Measurements from ENCODE around the gene CNTNAP2. TPM values are rescaled to one million over a fixed set of nuclear protein-coding genes. Genes with fewer than 3 reads are reported as not detected.
"Not testable (repeated sequence)": the region's sequence is repeated elsewhere in the genome, so short reads cannot be mapped to it uniquely, and the experiment has no call there.

Gene CNTNAP2
- total and polyA plus RNA-seq, 2 donors (not counting 1 experiment from before 2014, with no cell fraction given), result not detected

DNA sequence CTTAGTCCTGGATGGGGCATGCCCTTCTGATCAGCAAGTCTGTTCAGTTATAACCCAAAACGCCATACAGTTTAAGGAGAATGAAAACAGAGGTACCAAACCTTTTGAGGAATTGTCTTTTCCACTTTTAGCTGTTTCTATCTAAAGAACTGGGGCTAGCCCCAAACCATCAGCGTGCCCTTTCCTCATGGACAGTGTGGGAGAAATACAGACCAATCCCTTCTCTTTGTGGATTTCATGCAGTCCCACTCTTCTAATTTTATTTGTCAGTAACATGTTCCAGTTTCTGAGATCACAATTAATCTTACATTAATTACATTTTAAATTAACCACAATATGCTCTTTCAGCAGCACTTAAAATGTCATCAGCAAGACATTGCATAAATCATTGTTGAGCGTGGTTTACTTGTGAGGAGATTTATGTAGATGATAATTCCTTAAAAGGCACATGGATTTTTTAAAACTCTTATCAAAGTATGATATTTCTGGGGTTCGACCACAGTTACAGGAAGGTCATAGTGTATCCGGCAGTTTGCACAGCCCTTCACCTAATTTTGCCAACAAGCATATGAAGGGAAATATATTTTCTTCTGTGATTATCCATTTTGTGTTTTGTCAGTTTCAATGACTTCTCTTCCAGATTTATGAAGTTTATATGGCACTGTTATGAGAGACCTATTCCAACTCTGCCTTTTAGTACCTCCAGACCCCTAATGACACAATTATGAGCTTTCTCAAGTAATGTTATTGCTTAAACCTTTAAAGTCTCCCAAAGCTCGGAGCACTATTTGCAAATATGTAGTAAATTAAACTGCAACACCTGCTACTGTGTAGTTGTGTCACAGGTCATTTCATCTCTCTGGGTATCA is 1605.6 kb downstream of the CNTNAP2 start:
- H3K36me3 ChIP-seq (ENCODE audit: control insufficient read depth, insufficient read depth, low read length), result no peaks in the 10 kb centered on the region
- no peak for DNase-seq (ENCODE audit: low read depth in 2 of 2)
- no peak overlapping the region for H2AFZ ChIP-seq (ENCODE audit: low read length)
- no peak overlapping the region for H3K4me2 ChIP-seq (ENCODE audit: extremely low read depth, insufficient read depth, low read length)
- H3K4me1 ChIP-seq (ENCODE audit: control insufficient read depth, extremely low read depth, insufficient read depth, low read length), result no peaks in the 10 kb centered on the region
- H3K9ac ChIP-seq (ENCODE audit: insufficient read depth, low read length), result no peak overlapping the region
- no peaks in the 10 kb centered on the region for H3K79me2 ChIP-seq (ENCODE audit: control insufficient read depth, insufficient read depth, low read length)
- no peaks in the 10 kb centered on the region for H3K9me3 ChIP-seq (ENCODE audit: control insufficient read depth, insufficient read depth, low read depth, low read length)
- H3K27ac ChIP-seq (ENCODE audit: insufficient read depth, low read length), result no peak overlapping the region
- no peaks in the 10 kb centered on the region for H3K27me3 ChIP-seq (ENCODE audit: control insufficient read depth, insufficient read depth, low read length)
- no peak for TF ChIP-seq EZH2 (IDR thresholded peaks at IDR 0.05; ENCODE audit: low read length, missing control alignments)
- TF ChIP-seq, protein P1, sequence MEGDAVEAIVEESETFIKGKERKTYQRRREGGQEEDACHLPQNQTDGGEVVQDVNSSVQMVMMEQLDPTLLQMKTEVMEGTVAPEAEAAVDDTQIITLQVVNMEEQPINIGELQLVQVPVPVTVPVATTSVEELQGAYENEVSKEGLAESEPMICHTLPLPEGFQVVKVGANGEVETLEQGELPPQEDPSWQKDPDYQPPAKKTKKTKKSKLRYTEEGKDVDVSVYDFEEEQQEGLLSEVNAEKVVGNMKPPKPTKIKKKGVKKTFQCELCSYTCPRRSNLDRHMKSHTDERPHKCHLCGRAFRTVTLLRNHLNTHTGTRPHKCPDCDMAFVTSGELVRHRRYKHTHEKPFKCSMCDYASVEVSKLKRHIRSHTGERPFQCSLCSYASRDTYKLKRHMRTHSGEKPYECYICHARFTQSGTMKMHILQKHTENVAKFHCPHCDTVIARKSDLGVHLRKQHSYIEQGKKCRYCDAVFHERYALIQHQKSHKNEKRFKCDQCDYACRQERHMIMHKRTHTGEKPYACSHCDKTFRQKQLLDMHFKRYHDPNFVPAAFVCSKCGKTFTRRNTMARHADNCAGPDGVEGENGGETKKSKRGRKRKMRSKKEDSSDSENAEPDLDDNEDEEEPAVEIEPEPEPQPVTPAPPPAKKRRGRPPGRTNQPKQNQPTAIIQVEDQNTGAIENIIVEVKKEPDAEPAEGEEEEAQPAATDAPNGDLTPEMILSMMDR (conservative IDR thresholded peaks at IDR 0.05 in 1 of 2, IDR thresholded peaks at IDR 0.05 in 1 of 2; ENCODE audit: low read depth in 1 of 2, low read length in 2 of 2), result no peak
- no peak overlapping the region for H3K4me3 ChIP-seq (replicated peaks in 1 of 4; ENCODE audit: control extremely low read depth in 1 of 4, insufficient read depth in 1 of 4, low read depth in 3 of 4, low read length in 4 of 4)
- H4K20me1 ChIP-seq (ENCODE audit: control insufficient read depth, extremely low read depth, insufficient read depth, low read length), result no peaks in the 10 kb centered on the region

DNA sequence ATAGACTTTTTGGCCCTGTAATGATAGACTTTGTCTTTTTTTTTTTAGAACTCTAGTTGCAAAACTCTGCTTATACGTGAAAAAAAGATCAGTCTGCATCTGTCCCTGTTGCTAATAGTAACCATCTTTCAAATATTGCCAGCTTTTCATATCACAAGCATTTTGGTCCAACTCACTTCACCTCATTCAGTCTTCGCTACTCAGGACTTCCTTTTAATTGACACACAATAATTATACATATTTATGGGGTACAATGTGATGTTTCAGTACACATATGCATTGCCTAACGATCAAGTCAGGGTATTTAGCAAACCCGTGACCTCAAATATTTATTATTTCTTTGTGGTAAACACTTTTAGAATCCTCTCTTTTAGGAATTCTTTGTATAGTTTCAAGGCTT is 1606.9 kb downstream of the CNTNAP2 start:
- H3K79me2 ChIP-seq (ENCODE audit: control insufficient read depth, insufficient read depth, low read length), result no peaks in the 10 kb centered on the region
- no peaks in the 10 kb centered on the region for H3K36me3 ChIP-seq (ENCODE audit: control insufficient read depth, insufficient read depth, low read length)
- H3K9me3 ChIP-seq (ENCODE audit: control insufficient read depth, insufficient read depth, low read depth, low read length), result no peaks in the 10 kb centered on the region
- H3K27ac ChIP-seq (ENCODE audit: insufficient read depth, low read length), result no peak overlapping the region
- H2AFZ ChIP-seq (ENCODE audit: low read length), result no peak overlapping the region
- no peak overlapping the region for H3K9ac ChIP-seq (ENCODE audit: insufficient read depth, low read length)
- no peaks in the 10 kb centered on the region for H3K4me1 ChIP-seq (ENCODE audit: control insufficient read depth, extremely low read depth, insufficient read depth, low read length)
- H4K20me1 ChIP-seq (ENCODE audit: control insufficient read depth, extremely low read depth, insufficient read depth, low read length), result no peaks in the 10 kb centered on the region
- no peak for TF ChIP-seq EZH2 (IDR thresholded peaks at IDR 0.05; ENCODE audit: low read length, missing control alignments)
- H3K27me3 ChIP-seq (ENCODE audit: control insufficient read depth, insufficient read depth, low read length), result no peaks in the 10 kb centered on the region
- no peak overlapping the region for H3K4me3 ChIP-seq (replicated peaks in 1 of 4; ENCODE audit: control extremely low read depth in 1 of 4, insufficient read depth in 1 of 4, low read depth in 3 of 4, low read length in 4 of 4)
- DNase-seq (ENCODE audit: low read depth in 2 of 2), result no peak
- no peak overlapping the region for H3K4me2 ChIP-seq (ENCODE audit: extremely low read depth, insufficient read depth, low read length)

DNA sequence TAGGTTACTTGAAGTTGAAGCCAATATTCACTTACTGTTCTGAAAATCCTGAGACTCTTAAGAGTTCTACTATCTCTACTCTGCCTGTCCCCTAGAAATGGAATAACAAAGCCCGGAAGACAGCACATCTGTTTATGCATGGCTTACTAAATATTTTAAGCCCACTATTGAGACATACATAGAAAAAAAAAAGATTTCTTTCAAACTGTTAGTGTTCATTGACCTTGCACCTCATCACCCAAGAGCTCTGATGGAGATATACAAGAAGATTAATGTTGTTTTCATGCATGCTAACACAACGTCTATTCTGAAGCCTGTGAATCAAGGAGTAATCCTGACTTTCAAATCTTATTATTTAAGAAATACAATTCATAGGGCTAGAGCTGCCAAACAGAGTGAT is 1614.7 kb downstream of the CNTNAP2 start:
- Histone ChIP-seq H3K4me1 (ENCODE audit: control insufficient read depth, extremely low read depth, insufficient read depth, low read length) (no peaks in the 10 kb centered on the region), H3K4me2 (ENCODE audit: extremely low read depth, insufficient read depth, low read length) (no peak overlapping the region), H3K27ac (ENCODE audit: insufficient read depth, low read length) (no peak overlapping the region), H2AFZ (ENCODE audit: low read length) (no peak overlapping the region), H3K9me3 (ENCODE audit: control insufficient read depth, insufficient read depth, low read depth, low read length) (no peaks in the 10 kb centered on the region), H3K9ac (ENCODE audit: insufficient read depth, low read length) (no peak overlapping the region), H3K27me3 (ENCODE audit: control insufficient read depth, insufficient read depth, low read length) (no peaks in the 10 kb centered on the region), H3K79me2 (ENCODE audit: control insufficient read depth, insufficient read depth, low read length) (no peaks in the 10 kb centered on the region), H4K20me1 (ENCODE audit: control insufficient read depth, extremely low read depth, insufficient read depth, low read length) (no peaks in the 10 kb centered on the region), H3K4me3 (replicated peaks in 1 of 4; ENCODE audit: control extremely low read depth in 1 of 4, insufficient read depth in 1 of 4, low read depth in 3 of 4, low read length in 4 of 4) (no peak overlapping the region), H3K36me3 (ENCODE audit: control insufficient read depth, insufficient read depth, low read length) (no peaks in the 10 kb centered on the region)
- DNase-seq (ENCODE audit: low read depth in 2 of 2), result no peak
- TF ChIP-seq EZH2 (IDR thresholded peaks at IDR 0.05; ENCODE audit: low read length, missing control alignments), result no peak
- TF ChIP-seq, protein P1 (conservative IDR thresholded peaks at IDR 0.05 in 1 of 2, IDR thresholded peaks at IDR 0.05 in 1 of 2; ENCODE audit: low read depth in 1 of 2, low read length in 2 of 2), result no peak

- not testable (repeated sequence) for H3K79me2 ChIP-seq (ENCODE audit: control insufficient read depth, insufficient read depth, low read length); H3K9ac ChIP-seq (ENCODE audit: insufficient read depth, low read length); H3K4me3 ChIP-seq (replicated peaks in 1 of 4; ENCODE audit: control extremely low read depth in 1 of 4, insufficient read depth in 1 of 4, low read depth in 3 of 4, low read length in 4 of 4); H4K20me1 ChIP-seq (ENCODE audit: control insufficient read depth, extremely low read depth, insufficient read depth, low read length); H3K9me3 ChIP-seq (ENCODE audit: control insufficient read depth, insufficient read depth, low read depth, low read length); H3K4me1 ChIP-seq (ENCODE audit: control insufficient read depth, extremely low read depth, insufficient read depth, low read length); H3K27me3 ChIP-seq (ENCODE audit: control insufficient read depth, insufficient read depth, low read length); H3K36me3 ChIP-seq (ENCODE audit: control insufficient read depth, insufficient read depth, low read length); H3K27ac ChIP-seq (ENCODE audit: insufficient read depth, low read length); DNase-seq (ENCODE audit: low read depth in 2 of 2); H3K4me2 ChIP-seq (ENCODE audit: extremely low read depth, insufficient read depth, low read length); H2AFZ ChIP-seq (ENCODE audit: low read length)
Observed at GRCh38 chr7:147737559-147738214, 1621.1 kb downstream of the CNTNAP2 start.

Measured in fibroblast of lung (primary cell).